Mesothelial cell of epicardium (in vitro differentiated cells): ENCODE data around the gene DIPK1A. TPM values are rescaled to one million over a fixed set of nuclear protein-coding genes. Genes with fewer than 3 reads are reported as not detected.

ENCODE experiments used
- DNase-seq, 2 experiments: peaks; one replicate each; pipeline ENCODE4 v3.0.0; 2021; ENCODE audit warnings: low spot score in 2 of 2; ENCODE audit not compliant: unreplicated experiment in 2 of 2
- H3K27ac Mint-ChIP-seq: 2 replicates; pipeline ENCODE4 v1.8.0; 2021; ENCODE audit warnings: mixed read lengths
- H3K27me3 Mint-ChIP-seq: 2 replicates; pipeline ENCODE4 v1.8.0; 2021; ENCODE audit warnings: low read depth, mixed read lengths
- H3K36me3 Mint-ChIP-seq: 2 replicates; pipeline ENCODE4 v1.8.0; 2021; ENCODE audit warnings: mixed read lengths
- H3K4me1 Mint-ChIP-seq: 2 replicates; pipeline ENCODE4 v1.8.0; 2021; ENCODE audit warnings: mixed read lengths
- H3K4me3 Mint-ChIP-seq: 2 replicates; pipeline ENCODE4 v1.8.0; 2021; ENCODE audit warnings: mild to moderate bottlenecking, moderate library complexity, mixed read lengths
- H3K9me3 Mint-ChIP-seq: 2 replicates; pipeline ENCODE4 v1.8.0; 2021; ENCODE audit warnings: mixed read lengths
- CTCF ChIP-seq: fragments of 200-600 bp; sonication (generic); IDR thresholded peaks from one replicate; pipeline ENCODE4 v1.5.0; 2021; ENCODE audit warnings: antibody characterized with exemption; ENCODE audit not compliant: unreplicated experiment
- total RNA-seq: library from RNA; stranded (reverse); gene quantifications from 3 replicates; pipeline ENCODE4 v1.2.1, GENCODE V29; 2021

The DIPK1A gene
- total RNA-seq, 1 donor from 2014 or later = 12.3 TPM

- Mint-ChIP-seq H3K4me3 (no peak overlapping the region), H3K4me1 (no peaks in the 10 kb centered on the region), H3K9me3 (peaks cover 4% of the 10 kb centered on the region), H3K27ac (no peak overlapping the region), H3K27me3 (no peaks in the 10 kb centered on the region), H3K36me3 (peaks cover 26% of the 10 kb centered on the region)
- no peak for DNase-seq
- no peak for TF ChIP-seq CTCF
These were observed 88.5 kb downstream of the DIPK1A start for GRCh38 chr1:92872719-92873118.

GRCh38 chr1:92870591-92870990 lies 90.7 kb downstream of the DIPK1A start:
- no peak for DNase-seq
- Mint-ChIP-seq H3K4me3 (no peak overlapping the region), H3K27ac (no peak overlapping the region), H3K9me3 (peaks cover 4% of the 10 kb centered on the region), H3K36me3 (peaks cover 26% of the 10 kb centered on the region), H3K4me1 (no peaks in the 10 kb centered on the region), H3K27me3 (no peaks in the 10 kb centered on the region)
- TF ChIP-seq CTCF = no peak

- H3K27ac Mint-ChIP-seq = no peak overlapping the region
- H3K4me1 Mint-ChIP-seq = peaks cover 11% of the 10 kb centered on the region
- H3K4me3 Mint-ChIP-seq = no peak overlapping the region
- H3K9me3 Mint-ChIP-seq = no peaks in the 10 kb centered on the region
- no peaks in the 10 kb centered on the region for H3K27me3 Mint-ChIP-seq
- H3K36me3 Mint-ChIP-seq = no peaks in the 10 kb centered on the region
- no peak for DNase-seq
- no peak for TF ChIP-seq CTCF
These were observed 97.1 kb downstream of the DIPK1A start for GRCh38 chr1:92864131-92864530.

GRCh38 chr1:92862605-92863004 lies 98.7 kb downstream of the DIPK1A start:
- Mint-ChIP-seq H3K4me1 (peaks cover 13% of the 10 kb centered on the region), H3K27ac (peak overlapping the region; percentile 9), H3K4me3 (no peak overlapping the region), H3K27me3 (no peaks in the 10 kb centered on the region), H3K9me3 (no peaks in the 10 kb centered on the region), H3K36me3 (no peaks in the 10 kb centered on the region)
- DNase-seq = no peak
- no peak for TF ChIP-seq CTCF

GRCh38 chr1:92859400-92860039 lies 101.7 kb downstream of the DIPK1A start:
- DNase-seq = no peak
- H3K9me3 Mint-ChIP-seq = peaks cover 7% of the 10 kb centered on the region
- no peaks in the 10 kb centered on the region for H3K27me3 Mint-ChIP-seq
- peaks cover 13% of the 10 kb centered on the region for H3K4me1 Mint-ChIP-seq
- no peak for TF ChIP-seq CTCF
- peaks cover 3% of the 10 kb centered on the region for H3K36me3 Mint-ChIP-seq
- no peak overlapping the region for H3K27ac Mint-ChIP-seq
- H3K4me3 Mint-ChIP-seq = no peak overlapping the region
